GM10266 (cell line): Measurements from ENCODE around the gene PTEN.

Experiments used
- DNase-seq: peaks from one replicate; pipeline ENCODE4 v3.0.0; 2012; ENCODE audit errors: extremely low spot score
- CTCF ChIP-seq: IDR thresholded peaks from 2 replicates; pipeline ENCODE4 v1.5.1; 2012; ENCODE audit warnings: mild to moderate bottlenecking, low read depth; ENCODE audit not compliant: control insufficient read depth, insufficient read depth; ENCODE audit errors: missing control alignments

Gene PTEN

GRCh38 chr10:87974130-87974529 lies 110.7 kb downstream of the PTEN start:
- no peak for DNase-seq
- no peak for TF ChIP-seq CTCF

- TF ChIP-seq CTCF = no peak
- no peak for DNase-seq
Observed at GRCh38 chr10:87974769-87975168, 111.3 kb downstream of the PTEN start.

GRCh38 chr10:87976101-87976743 lies 112.8 kb downstream of the PTEN start:
- no peak for TF ChIP-seq CTCF
- DNase-seq = no peak

- TF ChIP-seq CTCF = no peak
- no peak for DNase-seq
Observed at GRCh38 chr10:87978166-87978565, 114.7 kb downstream of the PTEN start.

- no peak for DNase-seq
- no peak for TF ChIP-seq CTCF
Observed at GRCh38 chr10:87979847-87980246, 116.4 kb downstream of the PTEN start.

- no peak for TF ChIP-seq CTCF
- no peak for DNase-seq
Observed at GRCh38 chr10:87983716-87984115, 120.3 kb downstream of the PTEN start.

- TF ChIP-seq CTCF = no peak
- DNase-seq = no peak
Observed at GRCh38 chr10:87987206-87987605, 123.8 kb downstream of the PTEN start.
